HG03571 (cell line): ENCODE data around the gene TFF3.

Source experiments
- ATAC-seq: cut with Tn5 transposase; IDR thresholded peaks from one replicate; pipeline ENCODE4 v1.9.1; 2021; ENCODE audit not compliant: unreplicated experiment

TFF3 gene

GRCh38 chr21:42321845-42322244, 6.6 kb upstream of the TFF3 start:
- no peak for ATAC-seq

DNA sequence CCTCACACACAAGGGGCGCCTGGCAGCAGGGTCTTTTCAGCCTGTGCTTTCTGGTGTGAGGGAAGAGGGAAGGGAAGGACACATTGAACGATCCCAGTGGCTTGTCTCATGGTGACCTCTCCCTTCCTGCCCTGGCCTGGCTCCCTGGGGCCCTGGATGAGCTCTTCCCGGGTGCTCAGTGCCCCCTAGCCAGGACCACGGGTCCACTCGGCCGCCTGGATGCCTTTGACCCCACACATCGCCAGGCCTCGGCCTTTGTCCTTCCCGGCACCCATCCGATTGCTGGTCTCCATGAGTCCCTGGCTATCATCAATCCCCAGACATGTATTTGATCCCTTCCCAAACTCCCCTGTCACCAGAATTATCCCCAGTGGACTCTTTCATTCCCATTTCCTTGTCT, 6.0 kb upstream of the TFF3 start:
- ATAC-seq = no peak

DNA sequence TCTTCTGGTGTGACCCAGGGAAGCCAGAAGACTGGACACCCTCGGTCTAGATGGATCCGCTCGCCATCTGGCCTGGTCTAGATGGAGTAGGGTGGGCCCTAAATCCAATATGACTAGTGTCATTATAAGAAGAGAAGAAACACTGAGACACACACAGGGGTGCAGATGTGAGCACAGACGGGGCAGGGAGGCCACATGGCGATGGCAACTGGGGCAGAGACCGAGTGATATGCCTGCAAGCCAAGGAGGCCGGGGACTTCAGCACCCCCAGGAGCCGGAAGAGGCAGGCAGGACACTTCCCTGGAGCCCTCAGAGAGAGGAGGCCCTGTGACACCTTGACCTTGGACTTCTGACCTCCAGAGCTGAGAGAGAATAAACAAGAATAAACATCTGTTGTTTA, 5.6 kb upstream of the TFF3 start:
- no peak for ATAC-seq

- no peak for ATAC-seq
Observed at GRCh38 chr21:42319851-42320572, 4.8 kb upstream of the TFF3 start.

DNA sequence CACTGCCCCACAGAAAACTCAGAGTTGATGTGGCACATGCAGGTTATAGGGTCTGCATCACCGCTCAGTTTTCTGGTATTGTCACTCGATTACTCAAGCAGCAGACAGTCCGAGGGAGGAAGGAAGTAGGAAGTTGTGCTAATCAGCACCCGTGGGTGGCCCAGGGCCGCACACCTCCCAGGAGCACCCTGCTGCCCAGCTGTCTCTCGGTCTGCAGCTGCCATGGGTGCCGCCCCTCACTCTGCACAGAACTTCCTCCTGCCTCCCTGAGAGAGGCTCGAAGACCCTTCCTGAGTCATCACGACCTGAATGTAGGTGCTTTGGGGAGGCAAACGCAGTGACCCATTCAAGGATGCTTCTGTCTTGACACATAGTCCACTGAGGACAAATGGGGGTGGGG, 4.2 kb upstream of the TFF3 start:
- ATAC-seq = no peak

GRCh38 chr21:42317826-42318746, 2.9 kb upstream of the TFF3 start:
- no peak for ATAC-seq

DNA sequence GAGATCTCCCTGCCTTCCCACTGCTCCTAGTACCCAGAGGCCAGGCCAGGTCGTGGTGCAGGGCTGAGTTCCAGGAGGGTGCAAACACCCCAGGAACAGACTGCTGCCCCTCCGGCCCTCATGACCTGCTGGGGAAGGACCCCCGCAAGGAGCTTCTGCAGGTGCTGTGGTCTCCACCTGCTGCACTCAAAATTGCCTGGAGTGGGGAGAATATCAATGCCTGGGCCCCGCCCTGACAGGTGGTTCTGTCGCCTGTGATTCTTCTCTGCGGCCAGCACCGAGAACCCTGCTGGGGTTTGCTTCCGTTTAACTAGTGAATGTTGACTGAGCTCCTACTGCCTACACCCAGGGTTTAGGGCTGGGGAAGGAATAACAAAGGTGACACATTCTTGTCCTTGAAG, 2.1 kb upstream of the TFF3 start:
- ATAC-seq = no peak

- ATAC-seq = no peak
Observed at GRCh38 chr21:42316891-42317290, 1.7 kb upstream of the TFF3 start.

GRCh38 chr21:42314616-42315295, 453 bp downstream of the TFF3 start:
- ATAC-seq = no peak

DNA sequence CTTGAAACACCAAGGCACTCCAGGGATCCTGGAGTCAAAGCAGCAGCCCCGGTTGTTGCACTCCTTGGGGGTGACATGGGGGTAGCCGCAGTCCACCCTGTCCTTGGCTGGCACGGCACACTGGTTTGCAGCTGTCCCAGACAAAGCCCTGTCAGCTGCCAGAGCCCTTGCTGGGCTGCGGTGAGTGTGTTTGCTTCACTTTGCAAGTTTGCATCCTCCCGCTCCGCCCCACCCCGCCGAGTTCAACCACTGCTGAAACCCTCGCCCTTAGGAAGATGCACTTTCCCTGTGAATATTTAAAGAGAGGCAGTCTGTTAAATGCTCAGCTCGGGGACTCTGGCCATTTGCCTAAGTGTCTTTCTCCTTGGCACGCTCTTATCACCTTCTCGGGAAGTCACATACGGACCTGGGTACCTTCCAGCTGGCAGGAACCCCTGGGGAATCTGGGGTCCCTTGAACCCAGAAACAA, 1.7 kb downstream of the TFF3 start:
- ATAC-seq = no peak

- no peak for ATAC-seq
Observed at GRCh38 chr21:42312626-42313104, 2.5 kb downstream of the TFF3 start.

DNA sequence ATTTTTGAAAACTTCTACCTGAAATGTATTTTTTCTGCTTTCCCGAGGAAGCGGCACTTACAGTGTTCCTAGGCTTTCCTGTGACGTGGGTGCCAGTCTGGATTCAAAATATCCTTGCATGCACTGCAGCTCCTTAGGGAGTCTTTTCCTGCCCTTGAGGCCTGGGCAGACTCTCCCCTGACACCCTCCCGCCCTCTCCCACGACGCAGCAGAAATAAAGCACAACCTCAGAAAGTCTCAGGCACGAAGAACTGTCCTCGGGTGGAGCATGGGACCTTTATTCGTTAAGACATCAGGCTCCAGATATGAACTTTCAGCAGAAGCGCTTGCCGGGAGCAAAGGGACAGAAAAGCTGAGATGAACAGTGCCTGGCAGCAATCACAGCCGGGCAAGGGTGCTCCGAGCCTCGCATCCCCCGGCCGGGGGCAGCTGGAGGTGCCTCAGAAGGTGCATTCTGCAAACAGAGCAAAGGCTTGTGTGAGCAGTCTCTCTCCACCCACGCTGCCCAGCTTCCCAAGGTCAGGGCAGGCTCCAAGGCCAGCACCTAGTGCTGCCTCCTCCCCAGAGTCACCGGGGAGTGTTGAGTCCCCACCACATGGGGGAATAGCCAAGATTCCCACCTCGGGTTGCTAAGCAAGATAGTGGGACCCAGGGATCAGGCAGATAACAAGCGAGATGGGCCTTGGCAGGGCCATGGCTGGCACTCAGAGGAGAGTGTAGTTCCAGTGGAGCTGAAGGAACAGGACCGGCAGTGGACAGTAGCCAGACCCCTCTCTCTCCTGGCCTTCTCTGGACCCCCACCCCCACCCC, 3.2 kb downstream of the TFF3 start:
- ATAC-seq = no peak

DNA sequence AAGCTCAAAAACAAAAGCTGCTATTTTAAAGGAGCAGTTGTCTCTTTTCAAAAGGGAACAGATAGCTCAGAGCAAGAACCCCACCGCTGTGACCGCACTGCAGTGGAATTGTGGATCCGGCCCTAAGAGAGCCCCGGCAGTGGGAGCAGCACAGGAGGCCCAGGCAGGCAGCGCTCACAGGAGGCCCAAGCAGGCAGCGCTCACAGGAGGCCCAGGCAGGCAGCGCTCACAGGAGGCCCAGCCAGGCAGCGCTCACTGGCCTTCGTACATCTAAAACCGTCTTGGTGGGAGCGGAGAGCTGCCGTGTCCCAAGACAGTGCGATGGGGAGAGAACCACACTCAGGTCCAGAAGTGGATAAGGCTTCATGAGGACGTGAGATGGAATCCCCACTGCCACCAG, 4.0 kb downstream of the TFF3 start:
- ATAC-seq = no peak

DNA sequence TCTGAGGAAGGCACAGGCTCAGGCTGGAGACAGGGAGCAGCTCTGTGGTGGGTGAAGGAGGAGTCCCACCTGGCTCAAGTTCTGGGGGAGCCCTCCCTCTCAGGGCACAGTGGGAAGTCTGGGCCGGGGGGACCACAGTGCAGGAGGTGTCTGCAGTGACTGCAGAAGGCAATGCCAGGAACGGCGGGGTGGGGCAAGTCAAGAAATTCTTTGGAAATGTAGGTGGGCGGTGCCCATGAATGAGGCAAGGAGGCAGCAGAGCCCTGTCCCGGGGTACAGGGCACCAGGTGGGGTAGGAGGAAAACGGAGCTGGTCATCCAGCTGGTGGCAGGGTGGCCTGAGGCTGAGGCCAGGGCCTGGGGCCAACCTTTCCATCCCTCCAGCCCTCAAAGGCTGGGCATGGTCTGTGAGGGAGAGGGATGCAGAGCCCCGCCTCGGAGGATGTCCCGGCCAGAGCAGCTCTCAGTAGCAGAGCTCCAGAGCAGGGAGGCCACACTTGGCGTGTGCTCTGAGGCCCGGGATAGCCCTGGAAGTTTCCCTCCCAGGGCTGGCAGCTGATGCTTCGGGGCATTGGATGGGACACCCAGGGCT, 4.7 kb downstream of the TFF3 start:
- no peak for ATAC-seq

DNA sequence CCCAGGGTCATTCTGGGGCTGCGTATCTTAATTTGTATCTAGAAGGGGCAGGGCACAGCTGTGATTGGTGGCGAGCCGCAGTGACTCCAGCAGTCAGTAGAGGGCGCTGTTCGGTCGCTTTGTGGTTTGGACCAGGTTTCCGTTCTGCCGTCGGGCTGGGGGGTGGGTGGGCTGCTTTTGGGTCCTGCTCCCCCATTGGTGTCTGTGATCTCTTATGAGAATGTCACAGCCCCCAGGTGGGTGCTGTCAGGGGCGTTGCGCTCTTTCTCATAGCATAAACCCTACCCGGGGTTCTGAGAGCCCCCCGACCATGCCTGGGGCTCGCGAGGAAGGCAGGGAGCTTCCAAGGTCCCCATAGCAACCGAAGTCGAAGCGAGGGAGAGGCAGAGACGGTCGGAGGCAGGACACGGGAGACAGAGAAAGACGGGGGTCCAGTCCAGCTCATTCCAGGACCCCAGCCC, 5.4 kb downstream of the TFF3 start:
- ATAC-seq = no peak

DNA sequence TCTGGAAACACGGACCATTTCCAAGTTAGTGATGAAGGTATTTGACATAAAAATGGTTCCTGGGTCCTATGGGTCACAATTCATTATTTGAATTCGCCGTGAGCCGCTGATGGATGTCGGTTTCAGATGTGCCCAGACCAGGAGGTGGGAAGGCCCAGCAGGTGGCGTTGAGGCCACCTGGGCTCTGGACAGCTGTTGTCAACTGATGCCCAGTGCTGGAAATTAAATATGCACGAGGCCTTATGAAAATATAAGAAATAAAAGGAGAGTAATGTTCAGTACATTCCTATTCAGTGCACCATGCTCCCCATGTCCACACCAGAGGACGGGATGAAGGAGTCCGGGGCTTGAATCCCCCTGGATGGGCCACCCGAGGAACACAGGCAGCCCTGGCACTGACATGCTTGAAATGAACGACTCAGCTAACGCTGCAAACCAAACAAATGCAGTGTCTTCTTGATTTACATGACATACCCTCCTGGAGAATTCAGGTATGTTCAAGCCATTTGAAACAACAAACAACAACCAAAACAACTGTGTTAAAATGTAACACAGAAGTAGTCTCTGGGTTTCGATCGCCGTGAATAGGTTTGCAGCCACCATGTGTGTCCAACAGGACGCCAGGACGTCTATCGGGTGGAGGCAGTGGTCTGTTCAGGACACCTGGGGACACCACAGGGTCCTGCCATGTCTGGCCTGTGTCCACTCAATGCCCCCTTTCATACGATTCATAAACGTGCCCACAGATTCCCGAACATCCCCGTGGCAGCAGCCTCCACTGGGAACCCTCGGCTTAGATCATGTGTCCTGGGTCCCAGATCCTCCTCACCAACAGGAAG, 6.1 kb downstream of the TFF3 start:
- no peak for ATAC-seq

DNA sequence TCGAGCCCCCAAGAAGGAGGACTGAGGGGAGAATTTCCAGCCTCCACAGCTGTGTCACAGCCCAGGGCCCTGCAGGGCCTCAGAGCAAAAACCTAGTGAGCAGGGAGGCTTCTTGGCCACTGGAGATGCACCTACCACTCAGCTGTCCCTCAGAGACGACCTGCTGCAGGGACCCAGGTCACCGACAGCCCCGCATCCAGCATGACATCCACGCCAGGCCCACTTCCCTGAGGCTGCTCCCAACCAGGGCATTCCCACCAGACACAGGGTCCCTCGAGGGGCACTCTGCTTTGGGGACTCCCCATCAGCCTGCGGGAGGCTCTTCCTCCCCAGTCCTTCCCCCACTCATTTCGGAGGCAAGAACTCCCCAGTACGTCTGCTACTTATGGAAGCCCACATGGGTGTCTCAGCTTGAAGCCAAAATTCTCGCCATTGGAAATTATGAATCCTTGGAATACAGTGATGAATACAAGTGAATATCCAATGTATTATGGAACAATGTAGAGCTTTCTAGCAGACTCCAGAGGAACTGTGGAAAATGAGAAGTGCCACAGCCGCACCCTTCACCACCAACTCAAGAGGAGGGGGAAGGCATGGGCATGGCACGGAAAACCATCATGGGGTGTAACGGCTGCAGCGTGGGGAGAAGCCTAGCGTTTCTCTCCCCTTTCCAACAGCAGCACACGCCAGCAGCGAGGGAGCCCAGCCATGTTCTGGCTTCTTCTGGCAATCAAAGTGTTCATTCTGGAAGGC, 6.9 kb downstream of the TFF3 start:
- ATAC-seq = no peak

DNA sequence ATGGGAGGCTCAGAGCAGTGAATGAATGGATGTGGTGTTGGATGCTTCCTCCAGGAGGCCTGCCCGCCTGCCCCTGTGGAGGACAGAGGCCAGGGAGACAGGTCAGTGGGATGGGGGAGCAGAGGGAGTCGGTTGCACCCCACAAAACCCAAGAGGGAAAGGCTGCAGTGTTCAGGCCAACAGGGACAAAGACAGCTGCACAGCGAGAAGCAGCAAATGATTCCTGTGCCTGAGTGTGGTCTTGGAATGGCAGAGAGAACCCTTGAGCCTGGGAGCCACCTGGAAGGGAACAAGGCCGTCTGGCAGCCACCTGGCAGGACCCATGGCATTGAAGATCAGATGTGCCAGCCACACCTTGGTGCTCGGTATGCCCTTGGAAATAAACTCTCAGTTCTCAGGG, 8.1 kb downstream of the TFF3 start:
- ATAC-seq = no peak
